GM18870 (cell line): ENCODE results near the gene MGAT3.

ENCODE experiments used
- ATAC-seq: cut with Tn5 transposase; IDR thresholded peaks from one replicate; pipeline ENCODE4 v1.9.1; 2021; ENCODE audit warnings: moderate library complexity; ENCODE audit not compliant: unreplicated experiment

The MGAT3 gene

GRCh38 chr22:39448205-39449054, 8.4 kb upstream of the MGAT3 start:
- ATAC-seq, result no peak

GRCh38 chr22:39449708-39450107, 7.1 kb upstream of the MGAT3 start:
- ATAC-seq, result no peak

- ATAC-seq, result no peak
These were observed 6.4 kb upstream of the MGAT3 start for GRCh38 chr22:39450258-39450955.

GRCh38 chr22:39452740-39453040, 4.1 kb upstream of the MGAT3 start:
- no peak for ATAC-seq

DNA sequence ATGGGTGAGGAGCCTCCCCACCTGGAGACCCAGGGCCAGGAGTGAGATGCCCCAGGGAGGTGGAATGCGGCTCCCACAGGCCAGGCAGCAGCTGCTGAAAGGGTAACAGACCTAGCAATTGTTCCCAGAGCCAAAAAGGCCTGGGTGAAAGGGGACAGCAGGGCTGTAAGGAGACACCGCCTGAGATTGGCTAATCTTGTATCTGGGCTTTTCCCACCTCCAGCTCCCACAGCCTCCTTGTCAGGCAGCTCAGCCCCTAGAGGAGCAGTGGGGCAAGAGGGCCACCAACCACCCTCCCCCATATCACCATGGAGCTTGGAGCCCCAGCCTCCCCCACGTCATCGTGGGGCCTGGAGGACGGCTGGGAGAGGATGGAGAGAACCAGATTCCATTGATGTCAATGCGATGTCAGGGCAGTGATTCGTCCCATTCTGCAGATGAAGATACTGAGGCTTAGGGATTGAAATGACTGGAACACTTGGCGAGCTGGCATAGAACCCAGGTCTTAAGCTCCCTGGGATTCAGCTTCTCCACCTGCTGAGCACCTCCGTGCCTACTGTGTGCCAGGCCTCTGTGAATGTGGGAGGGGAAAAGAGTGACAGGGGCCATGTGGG, 2.9 kb upstream of the MGAT3 start:
- no peak for ATAC-seq

DNA sequence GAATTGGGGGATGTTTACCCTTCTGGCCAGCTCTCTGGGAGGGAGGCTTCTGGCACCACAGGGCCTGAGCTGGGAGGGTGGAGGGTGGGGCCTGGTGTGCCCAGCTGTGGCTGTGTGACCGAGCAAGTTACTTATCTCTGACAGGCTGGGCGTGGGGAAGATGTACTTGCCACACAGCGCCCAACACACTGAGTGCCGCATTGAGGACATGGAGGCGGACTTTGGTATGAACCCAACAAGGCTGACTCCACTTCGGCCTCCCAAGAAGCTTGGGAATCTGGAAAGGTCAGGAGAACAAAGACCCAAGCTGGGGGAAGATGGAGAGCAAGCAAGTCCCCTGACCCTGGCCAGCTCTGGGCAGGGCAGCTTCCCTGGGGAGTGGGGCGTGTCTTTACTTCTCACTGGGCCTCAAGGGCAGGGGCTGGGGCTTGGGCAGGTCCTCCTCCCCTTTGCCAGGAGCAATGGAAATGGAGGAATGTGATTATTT, 2.4 kb upstream of the MGAT3 start:
- no peak for ATAC-seq

- ATAC-seq, result no peak
These were observed 365 bp downstream of the MGAT3 start for GRCh38 chr22:39457198-39457555.

DNA sequence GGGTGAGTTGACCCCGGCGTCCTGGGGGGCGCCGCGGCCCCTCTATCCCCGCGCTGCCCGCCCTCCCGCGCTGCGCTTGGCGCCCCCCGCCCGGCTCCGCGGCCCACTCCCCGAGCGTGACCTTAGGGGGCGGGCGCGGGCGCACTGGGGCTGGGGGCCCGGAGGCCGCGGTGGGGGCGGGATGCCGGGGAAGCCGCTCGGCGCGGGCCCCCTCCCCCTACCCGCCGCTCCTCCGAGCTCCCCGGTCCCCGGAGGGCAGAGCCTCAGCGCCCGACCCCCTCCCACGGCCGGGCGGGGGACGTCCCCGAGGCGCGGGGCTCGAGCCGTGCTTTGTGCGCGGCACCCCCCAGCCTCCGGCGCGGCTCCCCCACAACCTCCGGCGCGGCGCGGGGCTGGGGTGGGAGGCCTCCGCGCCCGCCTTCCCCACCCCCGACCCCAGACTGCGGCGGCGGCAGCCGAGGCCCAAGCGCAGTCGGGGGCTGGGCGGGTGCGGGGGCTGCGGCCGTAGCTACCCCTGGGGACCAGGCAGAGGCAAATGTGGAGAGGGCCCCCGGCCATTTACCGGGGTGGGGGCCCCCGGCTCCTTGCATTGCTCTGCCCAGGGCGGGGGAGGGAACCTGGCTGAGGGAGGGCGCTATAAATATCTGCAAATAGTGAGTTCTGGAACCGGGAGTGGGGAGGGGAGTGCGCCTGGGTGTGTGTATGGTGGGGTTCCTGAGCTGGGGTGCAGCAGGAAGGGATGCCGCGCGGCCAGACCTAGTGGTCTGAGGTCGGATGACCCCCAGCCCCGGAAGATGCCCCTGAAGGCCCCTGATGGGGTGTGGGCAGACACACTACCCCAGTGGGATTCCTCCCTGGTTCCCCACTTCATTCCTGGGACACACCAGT, 988 bp downstream of the MGAT3 start:
- ATAC-seq, result no peak

GRCh38 chr22:39458444-39459083, 1.8 kb downstream of the MGAT3 start:
- no peak for ATAC-seq

GRCh38 chr22:39459681-39460080, 2.9 kb downstream of the MGAT3 start:
- no peak for ATAC-seq

DNA sequence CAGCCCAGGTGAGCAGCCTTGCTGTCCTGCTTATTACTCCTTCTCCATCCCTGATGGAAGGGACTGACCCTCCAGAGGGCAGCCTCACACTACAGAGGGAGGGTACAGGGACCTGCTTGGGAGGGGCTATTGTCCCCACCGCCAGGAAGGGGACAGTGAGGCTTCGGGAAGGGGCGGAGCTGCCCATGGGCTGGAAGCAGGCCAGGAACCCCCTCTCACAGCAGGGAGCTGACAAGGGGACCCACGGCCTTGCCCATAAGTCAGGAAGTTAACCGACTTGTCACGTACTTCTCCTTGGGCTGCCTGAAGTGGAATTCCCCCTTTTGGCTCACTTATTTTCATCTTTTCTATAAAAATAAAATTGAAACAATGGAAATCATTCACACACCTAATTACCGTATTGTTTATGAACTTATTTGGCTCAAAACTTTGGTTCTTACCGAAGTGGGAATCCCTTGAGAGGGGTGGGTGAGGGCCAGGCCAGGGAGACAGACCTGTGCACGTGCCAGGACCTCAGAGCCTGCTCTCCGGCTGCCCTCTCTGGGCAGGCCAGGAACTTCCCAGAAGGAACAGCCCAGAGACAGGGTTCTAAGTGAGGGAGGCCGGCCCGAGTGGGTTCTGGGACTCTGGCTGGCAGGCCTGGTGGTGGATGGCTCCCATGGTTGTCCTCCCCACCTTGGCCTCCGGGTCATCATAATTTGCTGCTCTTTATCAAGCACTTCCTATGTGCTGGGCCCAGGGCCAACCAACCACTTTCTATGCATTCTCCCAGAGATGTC, 5.8 kb downstream of the MGAT3 start:
- no peak for ATAC-seq

DNA sequence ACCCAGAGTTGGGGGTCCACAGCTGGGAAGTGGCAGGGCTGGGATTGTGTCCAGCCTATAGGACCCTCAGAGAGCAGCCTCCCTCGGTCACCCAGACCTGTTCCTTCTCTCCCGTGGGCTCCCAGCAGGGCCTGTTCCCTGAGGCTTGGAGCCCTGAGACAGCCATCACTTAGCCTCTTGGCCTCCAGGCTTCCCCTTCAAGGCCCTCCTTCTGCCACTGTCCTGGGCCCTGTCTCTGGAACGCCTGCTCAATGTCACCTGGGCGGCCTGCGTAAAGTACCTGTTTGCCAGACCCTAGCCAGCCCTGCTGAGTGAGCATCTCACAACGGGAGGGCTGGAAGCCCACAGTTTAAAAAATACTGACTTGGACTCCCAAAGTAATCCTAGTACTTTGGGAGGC, 6.5 kb downstream of the MGAT3 start:
- no peak for ATAC-seq

- ATAC-seq, result no peak
These were observed 7.1 kb downstream of the MGAT3 start for GRCh38 chr22:39463931-39464390.

DNA sequence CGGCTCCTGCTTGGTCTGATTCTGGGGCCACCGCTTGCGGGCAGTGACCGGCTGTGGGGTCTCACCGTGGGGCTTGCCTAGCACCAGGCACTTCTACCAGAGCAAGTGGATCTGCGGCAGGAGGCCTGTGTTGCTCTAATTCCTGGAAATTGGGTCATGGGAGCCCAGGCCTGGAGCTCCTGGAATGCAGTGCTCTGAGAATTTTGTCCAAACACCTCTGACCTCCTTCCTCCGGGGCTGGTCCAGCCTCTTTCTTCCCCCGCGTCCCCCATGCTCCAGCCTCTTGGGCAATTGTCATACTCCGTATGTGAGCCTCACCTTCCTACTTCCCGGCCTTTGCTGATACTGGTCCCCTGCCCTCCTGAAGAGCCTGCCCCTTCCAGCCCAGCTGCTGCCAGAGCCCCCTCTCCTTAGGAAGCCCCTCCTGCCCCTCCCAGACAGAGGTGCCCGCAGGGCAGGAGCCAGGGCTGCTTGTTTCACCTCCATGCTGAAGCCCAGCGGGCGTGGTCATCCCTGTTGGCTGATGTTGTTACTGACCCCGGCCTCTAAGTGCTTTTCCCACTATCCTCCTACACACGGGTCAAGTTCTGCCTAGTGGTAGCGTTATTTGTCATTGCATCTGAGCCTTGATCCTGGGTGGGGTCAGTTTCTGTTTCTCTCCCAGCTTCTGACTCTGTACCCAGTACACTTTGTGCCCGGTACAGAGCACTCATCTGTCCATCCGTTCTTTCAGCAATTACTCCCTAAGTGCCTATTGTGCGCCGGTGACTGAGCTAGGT, 9.6 kb downstream of the MGAT3 start:
- ATAC-seq, result no peak

GRCh38 chr22:39467390-39467895, 10.6 kb downstream of the MGAT3 start:
- no peak for ATAC-seq

DNA sequence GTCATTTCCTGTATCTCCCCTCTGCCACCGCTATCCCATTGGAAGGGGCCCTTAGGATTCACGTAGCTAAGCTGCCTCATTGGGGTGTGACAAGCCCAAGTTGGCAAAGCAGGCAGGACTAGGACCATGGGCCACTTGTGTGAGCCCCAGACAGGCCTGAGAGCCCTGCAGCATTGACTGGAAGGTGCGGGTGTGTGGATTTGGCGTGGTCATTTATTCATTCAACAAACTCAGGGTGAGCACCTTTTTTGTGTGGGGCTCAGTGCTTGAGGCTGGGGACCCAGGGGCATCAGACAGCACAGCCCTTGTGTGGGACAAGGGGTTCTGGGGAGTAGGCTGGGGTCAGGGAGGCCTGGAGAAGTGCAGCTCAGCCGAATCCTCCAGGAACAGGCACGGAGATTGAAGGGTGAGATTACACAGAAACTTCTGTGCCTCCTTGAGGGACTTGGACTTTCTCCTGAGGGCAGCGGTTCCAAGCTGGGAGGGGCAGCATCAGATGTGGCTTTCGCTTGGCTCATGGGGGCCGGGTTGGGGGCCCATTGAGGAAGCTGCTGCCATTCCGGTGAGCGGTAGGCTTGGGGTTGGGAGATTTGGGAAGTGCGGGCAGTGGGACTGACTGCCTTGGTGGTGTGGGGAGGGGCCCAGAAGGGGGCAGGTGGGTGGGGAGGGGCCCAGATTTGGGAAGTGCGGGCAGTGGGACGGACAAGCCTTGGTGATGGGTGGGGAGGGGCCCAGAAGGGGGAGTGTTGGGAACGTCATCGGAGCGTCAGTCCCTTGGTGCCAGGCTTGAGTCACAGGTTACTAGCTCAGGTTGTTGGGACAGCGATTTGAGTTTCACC, 11.9 kb downstream of the MGAT3 start:
- ATAC-seq, result no peak

DNA sequence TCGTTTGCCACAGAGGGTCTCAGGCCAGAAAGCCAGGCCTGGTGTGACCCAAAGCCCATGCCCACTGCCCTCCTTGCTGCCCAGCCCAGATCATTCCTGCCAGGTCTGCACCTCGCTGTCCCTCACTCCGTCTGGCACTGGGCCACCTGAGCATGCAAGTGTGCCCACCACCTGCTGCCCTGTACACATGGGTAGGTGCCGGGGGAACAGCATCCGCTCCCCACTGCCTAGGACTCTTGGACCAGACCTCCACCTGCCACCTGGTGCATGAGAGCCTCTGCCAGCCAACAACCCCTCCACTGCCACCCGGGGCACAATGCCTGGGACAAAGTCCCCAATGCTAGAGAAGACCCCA, 12.5 kb downstream of the MGAT3 start:
- ATAC-seq, result no peak
